K562 (cell line): Measurements from ENCODE around the gene YTHDC1. TPM values are rescaled to one million over a fixed set of nuclear protein-coding genes. Genes with fewer than 3 reads are reported as not detected.
A peak's percentile ranks its signal among the peaks of the same experiment; 100 is the strongest.

Experiments used
- ATF4 ChIP-seq: fragments of 450-650 bp; formaldehyde crosslinking; IDR thresholded peaks from 2 replicates; pipeline ENCODE4 v1.4.0; 2022; ENCODE audit warnings: mild to moderate bottlenecking, moderate library complexity
- BCOR ChIP-seq: fragments of 450-650 bp; IDR thresholded peaks from 2 replicates; pipeline ENCODE4 v1.6.1; 2016
- BRD9 ChIP-seq: fragments of 450-650 bp; IDR thresholded peaks from 2 replicates; pipeline ENCODE4 v1.6.1; 2018; ENCODE audit warnings: low read depth; ENCODE audit not compliant: partially characterized antibody
- C11orf30 ChIP-seq: fragments of 450-650 bp; IDR thresholded peaks from 2 replicates; pipeline ENCODE4 v1.6.1; 2016; ENCODE audit warnings: low read depth, mild to moderate bottlenecking
- EGR1 ChIP-seq: fragments of 450-650 bp; conservative IDR thresholded peaks from 2 replicates; pipeline ENCODE4 v1.6.1; 2017; ENCODE audit warnings: mild to moderate bottlenecking
- ETV1 ChIP-seq: fragments of 450-650 bp; conservative IDR thresholded peaks from 2 replicates; pipeline ENCODE4 v1.6.1; 2016; ENCODE audit warnings: missing genetic modification characterization, control low read depth, low read depth, missing compliant biosample characterization
- HNRNPL ChIP-seq: fragments of 200-400 bp; formaldehyde crosslinking; IDR thresholded peaks from 2 replicates; pipeline ENCODE4 v1.6.1; 2017; ENCODE audit warnings: low read depth, mild to moderate bottlenecking, low read length
- IRF2 ChIP-seq: sonication (generic); formaldehyde crosslinking; IDR thresholded peaks from 2 replicates; pipeline ENCODE4 v1.8.1; 2022; ENCODE audit warnings: mild to moderate bottlenecking, missing genetic modification reagents
- KAT7 ChIP-seq: sonication (generic); formaldehyde crosslinking; IDR thresholded peaks from 2 replicates; pipeline ENCODE4 v1.8.0; 2022; ENCODE audit warnings: missing genetic modification reagents, mild to moderate bottlenecking, borderline replicate concordance
- MAFK ChIP-seq: IDR thresholded peaks from 2 replicates; pipeline ENCODE4 v1.6.1; 2011; ENCODE audit warnings: low read length, improper control_type of control experiment
- NFE2 ChIP-seq: IDR thresholded peaks from 2 replicates; pipeline ENCODE4 v1.6.1; 2014; ENCODE audit warnings: antibody characterized with exemption, low read depth
- NR2C1 ChIP-seq, 2 experiments: fragments of 450-650 bp; IDR thresholded peaks; 2 replicates each; pipeline ENCODE4 v1.6.1; 2017; ENCODE audit warnings: mild to moderate bottlenecking in 2 of 2, antibody characterized with exemption in 1 of 2, inconsistent platforms in 1 of 2, missing compliant biosample characterization in 1 of 2, missing genetic modification characterization in 1 of 2
- PHB ChIP-seq: fragments of 250-450 bp; sonication (Bioruptor Pico); IDR thresholded peaks from 2 replicates; pipeline ENCODE4 v1.5.0; 2021
- PRDM10 ChIP-seq: fragments of 450-650 bp; IDR thresholded peaks from 2 replicates; pipeline ENCODE4 v1.6.1; 2018; ENCODE audit not compliant: partially characterized antibody
- SIRT6 ChIP-seq: IDR thresholded peaks from one replicate; pipeline ENCODE4 v1.6.1; 2012; ENCODE audit warnings: low read depth, mild to moderate bottlenecking, control low read depth, inconsistent platforms, low read length, moderate library complexity
- SREBF1 ChIP-seq: fragments of 150-350 bp; IDR thresholded peaks from 2 replicates; pipeline ENCODE4 v1.6.1; 2014; ENCODE audit warnings: antibody characterized with exemption, low read depth, low read length, borderline replicate concordance
- ZBTB33 ChIP-seq: sonication (generic); formaldehyde crosslinking; IDR thresholded peaks from 2 replicates; pipeline ENCODE4 v1.8.1; 2023; ENCODE audit warnings: mild to moderate bottlenecking, missing genetic modification reagents
- ZNF239 ChIP-seq: fragments of 250-450 bp; sonication (Bioruptor Pico); IDR thresholded peaks from 2 replicates; pipeline ENCODE4 v1.4.0; 2020; ENCODE audit warnings: mild to moderate bottlenecking
- ZNF57 ChIP-seq: fragments of 450-650 bp; formaldehyde crosslinking; IDR thresholded peaks from 2 replicates; pipeline ENCODE4 v1.4.0; 2020; ENCODE audit warnings: mild to moderate bottlenecking, moderate library complexity
- ZNF586 ChIP-seq: fragments of 450-650 bp; formaldehyde crosslinking; conservative IDR thresholded peaks from 2 replicates; pipeline ENCODE4 v1.4.0; 2020; ENCODE audit warnings: mild to moderate bottlenecking, moderate library complexity
- ZNF778 ChIP-seq: fragments of 450-650 bp; formaldehyde crosslinking; IDR thresholded peaks from 2 replicates; pipeline ENCODE4 v1.4.0; 2020; ENCODE audit warnings: mild to moderate bottlenecking, moderate library complexity
- ZSCAN29 ChIP-seq: fragments of 450-650 bp; IDR thresholded peaks from 2 replicates; pipeline ENCODE4 v1.6.1; 2017
- polyA plus RNA-seq, 8 experiments: library from polyadenylated mRNA; depleted of rRNA in 4 of 8; stranded (reverse) in 5 of 8; unstranded in 3 of 8; fragments of >200 nt; fragmentation: Nextera tagmentation in 2 of 8; fragmentation: Illumina TruSeq in 1 of 8; extraction: Ambion mirVana in 2 of 8; extraction: Trizol in 1 of 8; gene quantifications; 2 replicates each; pipeline versions ENCODE4 v1.2.1 to v1.2.3, GENCODE V29; 2011 to 2014; ENCODE audit warnings: inconsistent platforms in 1 of 8, missing spikeins in 1 of 8
- total RNA-seq, 7 experiments: library from RNA; depleted of rRNA in 6 of 7; stranded (reverse); fragments of >200 nt in 6 of 7; fragmentation: Illumina TruSeq in 2 of 7; extraction: Trizol in 2 of 7; gene quantifications; 2 replicates each; pipeline versions ENCODE4 v1.2.1 to v1.2.3, GENCODE V29; 2011 to 2021; ENCODE audit warnings: low replicate concordance in 1 of 7
- TF ChIP-seq, protein P1 (sequence below): sonication (generic); IDR thresholded peaks from 2 replicates; pipeline ENCODE4 v1.6.1; 2016

Gene YTHDC1
- total and polyA plus RNA-seq, 9 of the 15 experiments (the other 6 are each of a cell fraction or from before 2014, with no cell fraction given) = 9.8 to 65.4 (median 51.7) TPM

DNA sequence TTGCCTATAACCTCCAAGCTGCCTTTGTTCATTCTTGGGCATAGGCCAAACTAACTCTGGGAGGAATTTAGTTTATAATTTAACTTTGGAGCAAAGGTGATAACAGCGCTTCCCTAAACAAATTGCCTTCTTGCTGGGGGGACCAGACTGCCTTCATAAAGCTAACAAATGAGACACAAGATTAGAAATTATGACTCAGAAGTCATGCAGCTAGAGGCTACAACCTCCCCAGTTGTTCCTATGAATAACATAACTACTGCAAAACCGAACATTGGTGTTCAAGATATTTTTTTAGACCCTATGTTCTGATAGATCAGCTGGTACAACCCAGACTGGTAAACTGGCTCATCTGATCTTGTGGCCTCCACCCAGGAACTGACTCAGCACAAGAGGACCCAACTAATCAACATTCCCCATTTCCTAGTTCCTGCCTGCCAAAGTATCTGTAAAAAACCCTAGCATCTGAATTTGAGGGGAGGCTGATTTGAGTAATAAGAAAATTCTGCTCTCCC lies 82.4 kb downstream of the YTHDC1 start (continued):
- TF ChIP-seq, protein P1, sequence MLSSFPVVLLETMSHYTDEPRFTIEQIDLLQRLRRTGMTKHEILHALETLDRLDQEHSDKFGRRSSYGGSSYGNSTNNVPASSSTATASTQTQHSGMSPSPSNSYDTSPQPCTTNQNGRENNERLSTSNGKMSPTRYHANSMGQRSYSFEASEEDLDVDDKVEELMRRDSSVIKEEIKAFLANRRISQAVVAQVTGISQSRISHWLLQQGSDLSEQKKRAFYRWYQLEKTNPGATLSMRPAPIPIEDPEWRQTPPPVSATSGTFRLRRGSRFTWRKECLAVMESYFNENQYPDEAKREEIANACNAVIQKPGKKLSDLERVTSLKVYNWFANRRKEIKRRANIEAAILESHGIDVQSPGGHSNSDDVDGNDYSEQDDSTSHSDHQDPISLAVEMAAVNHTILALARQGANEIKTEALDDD = peak; percentile 67
- TF ChIP-seq ZSCAN29 (no peak), HNRNPL (no peak), ATF4 (no peak), ZNF57 (CRISPR knock-in tag) (no peak), BRD9 (no peak), MAFK (peak; percentile 17; the same call in 1 of the 2 replicates), C11orf30 (peak; percentile 66), SREBF1 (no peak), NR2C1 (IDR thresholded peaks at IDR 0.05) (no peak), NR2C1 (tag; IDR thresholded peaks at IDR 0.05) (peak; percentile 43; the same call in 1 of the 2 replicates), ZBTB33 (CRISPR knock-in tag) (no peak), ZNF586 (no peak), EGR1 (no peak), ZNF778 (CRISPR knock-in tag) (no peak), ETV1 (tag) (peak; percentile 49; the same call in 1 of the 2 replicates), SIRT6 (no peak), PHB (no peak), KAT7 (CRISPR knock-in tag) (no peak), BCOR (no peak), IRF2 (CRISPR knock-in tag) (no peak), NFE2 (peak; percentile 68), ZNF239 (CRISPR knock-in tag) (0 out of 2 replicates have a peak, but pooled peaks have one; percentile 14), PRDM10 (peak; percentile 53)
